ENCODE results near the gene FRMD8.
A peak's percentile ranks its signal among the peaks of the same experiment; 100 is the strongest.

The FRMD8 gene

GRCh38 chr11:65400307-65401072 lies 14.1 kb downstream of the FRMD8 start:
- Histone ChIP-seq H3K4me1 (ENCODE audit: insufficient read depth, low read length, severe bottlenecking) (peaks cover 20% of the 10 kb centered on the region), H2AFZ (ENCODE audit: low read length) (no peak overlapping the region), H3K4me2 (ENCODE audit: low read length) (no peak overlapping the region), H3F3A (ENCODE audit: insufficient read depth, low read length) (peaks cover 11% of the 10 kb centered on the region), H3K9me2 (ENCODE audit: low read depth, low read length) (no peaks in the 10 kb centered on the region), H3K79me2 (ENCODE audit: insufficient read depth, low read length) (no peaks in the 10 kb centered on the region), H3K9ac (ENCODE audit: low read length) (no peak overlapping the region), H3K27me3 (ENCODE audit: insufficient read depth, low read length) (no peaks in the 10 kb centered on the region), H3K36me3 (ENCODE audit: insufficient read depth, low read length) (peaks cover 77% of the 10 kb centered on the region), H3K27ac (ENCODE audit: low read depth, low read length, poor library complexity, severe bottlenecking) (peak overlapping the region; percentile 32), H4K20me1 (ENCODE audit: insufficient read depth, low read length) (no peaks in the 10 kb centered on the region), H3K9me3 (ENCODE audit: low read length) (no peaks in the 10 kb centered on the region), H3K4me3 (ENCODE audit: low read depth, low read length, poor library complexity, severe bottlenecking) (no peak overlapping the region)
- TF ChIP-seq CTCF (IDR thresholded peaks at IDR 0.05; ENCODE audit: low read length) (no peak), EZH2 (IDR thresholded peaks at IDR 0.05; ENCODE audit: borderline replicate concordance, low read length) (no peak)

- no peaks in the 10 kb centered on the region for H4K20me1 ChIP-seq (ENCODE audit: insufficient read depth, low read length)
- H3K79me2 ChIP-seq (ENCODE audit: insufficient read depth, low read length) = no peaks in the 10 kb centered on the region
- H3K4me1 ChIP-seq (ENCODE audit: insufficient read depth, low read length, severe bottlenecking) = peaks cover 20% of the 10 kb centered on the region
- no peak overlapping the region for H2AFZ ChIP-seq (ENCODE audit: low read length)
- H3K27ac ChIP-seq (ENCODE audit: low read depth, low read length, poor library complexity, severe bottlenecking) = peak overlapping the region; percentile 32
- no peak overlapping the region for H3K9ac ChIP-seq (ENCODE audit: low read length)
- no peaks in the 10 kb centered on the region for H3K9me2 ChIP-seq (ENCODE audit: low read depth, low read length)
- H3K4me3 ChIP-seq (ENCODE audit: low read depth, low read length, poor library complexity, severe bottlenecking) = no peak overlapping the region
- no peak overlapping the region for H3K4me2 ChIP-seq (ENCODE audit: low read length)
- H3K9me3 ChIP-seq (ENCODE audit: low read length) = no peaks in the 10 kb centered on the region
- no peaks in the 10 kb centered on the region for H3K27me3 ChIP-seq (ENCODE audit: insufficient read depth, low read length)
- TF ChIP-seq CTCF (IDR thresholded peaks at IDR 0.05; ENCODE audit: low read length) (0 out of 2 replicates have a peak, but pooled peaks have one; percentile 5), EZH2 (IDR thresholded peaks at IDR 0.05; ENCODE audit: borderline replicate concordance, low read length) (no peak)
- peaks cover 73% of the 10 kb centered on the region for H3K36me3 ChIP-seq (ENCODE audit: insufficient read depth, low read length)
- peaks cover 11% of the 10 kb centered on the region for H3F3A ChIP-seq (ENCODE audit: insufficient read depth, low read length)
Observed at GRCh38 chr11:65401073-65401802, 14.8 kb downstream of the FRMD8 start.

- H4K20me1 ChIP-seq (ENCODE audit: insufficient read depth, low read length) = no peaks in the 10 kb centered on the region
- H3K79me2 ChIP-seq (ENCODE audit: insufficient read depth, low read length) = no peaks in the 10 kb centered on the region
- peaks cover 73% of the 10 kb centered on the region for H3K36me3 ChIP-seq (ENCODE audit: insufficient read depth, low read length)
- H3K4me1 ChIP-seq (ENCODE audit: insufficient read depth, low read length, severe bottlenecking) = peaks cover 20% of the 10 kb centered on the region
- H3K9ac ChIP-seq (ENCODE audit: low read length) = no peak overlapping the region
- no peaks in the 10 kb centered on the region for H3K27me3 ChIP-seq (ENCODE audit: insufficient read depth, low read length)
- H3F3A ChIP-seq (ENCODE audit: insufficient read depth, low read length) = peaks cover 11% of the 10 kb centered on the region
- no peak overlapping the region for H3K4me3 ChIP-seq (ENCODE audit: low read depth, low read length, poor library complexity, severe bottlenecking)
- H3K9me2 ChIP-seq (ENCODE audit: low read depth, low read length) = no peaks in the 10 kb centered on the region
- TF ChIP-seq CTCF (IDR thresholded peaks at IDR 0.05; ENCODE audit: low read length) = no peak
- TF ChIP-seq EZH2 (IDR thresholded peaks at IDR 0.05; ENCODE audit: borderline replicate concordance, low read length) = no peak
- H3K27ac ChIP-seq (ENCODE audit: low read depth, low read length, poor library complexity, severe bottlenecking) = peak overlapping the region; percentile 95
- no peak overlapping the region for H3K4me2 ChIP-seq (ENCODE audit: low read length)
- H3K9me3 ChIP-seq (ENCODE audit: low read length) = no peaks in the 10 kb centered on the region
- no peak overlapping the region for H2AFZ ChIP-seq (ENCODE audit: low read length)
Observed at GRCh38 chr11:65401803-65402248, 15.4 kb downstream of the FRMD8 start.

All from OCI-LY1 (cell line).